GM12892 (cell line): Measurements from ENCODE around the gene CD46.

ENCODE experiments used
- DNase-seq: peaks from one replicate; pipeline ENCODE4 v3.0.0; 2011; ENCODE audit not compliant: insufficient read length
- FAIRE-seq: peaks from 2 replicates; lab custom pipeline; 2011; peaks lifted over from hg19 to GRCh38; lab: Jason Lieb, UNC
- POLR2A ChIP-seq: IDR thresholded peaks from 2 replicates; pipeline ENCODE4 v1.6.1; 2011; ENCODE audit warnings: low read depth, low read length, control low read depth
- POLR2AphosphoS5 ChIP-seq: IDR thresholded peaks from 2 replicates; pipeline ENCODE4 v1.6.1; 2011; ENCODE audit warnings: low read depth, low read length, control low read depth
- TAF1 ChIP-seq: IDR thresholded peaks from 2 replicates; pipeline ENCODE4 v1.6.1; 2011; ENCODE audit warnings: low read depth, mild to moderate bottlenecking, control low read depth, low read length, borderline replicate concordance

CD46 gene

DNA sequence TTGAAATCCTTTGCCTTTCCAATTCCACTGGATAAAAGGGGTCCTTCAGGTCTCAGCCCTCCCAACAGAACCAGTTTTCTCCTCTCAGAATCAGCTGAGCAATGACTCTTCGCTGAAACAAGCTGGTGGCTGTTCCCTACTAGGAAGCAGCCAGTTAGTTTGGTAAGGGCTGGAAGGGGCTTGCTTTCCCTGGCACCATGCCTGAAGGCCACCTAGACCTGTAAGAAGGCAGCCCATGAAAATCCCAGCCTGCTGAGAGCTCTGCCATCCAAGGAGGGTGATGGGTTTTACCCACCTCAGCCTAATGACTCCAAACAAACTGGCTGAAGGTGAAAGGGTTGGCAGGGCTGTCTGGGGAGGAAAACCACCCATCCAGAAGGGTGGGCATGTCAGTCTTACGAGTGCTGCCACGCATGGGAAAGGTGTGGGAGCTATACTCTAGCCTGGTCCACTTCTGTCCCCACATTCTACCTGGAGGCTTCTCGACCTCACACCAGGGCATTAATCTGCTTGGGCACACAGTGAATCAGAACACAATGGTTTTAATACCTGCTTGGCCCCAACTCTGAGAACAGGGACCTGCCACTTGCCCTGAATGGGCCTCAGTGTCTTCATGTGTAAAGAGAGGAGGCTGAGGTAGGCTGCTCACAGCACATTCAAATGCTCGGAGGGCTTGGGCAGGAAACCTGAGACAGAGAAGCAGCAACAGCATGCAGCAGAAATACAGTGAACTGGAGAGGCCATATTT is 53.0 kb downstream of the CD46 start:
- TF ChIP-seq POLR2AphosphoS5 (no peak), TAF1 (no peak), POLR2A (no peak)
- FAIRE-seq (no peak), DNase-seq (no peak)

GRCh38 chr1:207805841-207806421 is 54.1 kb downstream of the CD46 start:
- FAIRE-seq (no peak), DNase-seq (no peak)
- TF ChIP-seq TAF1: no peak
- no peak for TF ChIP-seq POLR2AphosphoS5
- TF ChIP-seq POLR2A: no peak

GRCh38 chr1:207806531-207807325 is 54.9 kb downstream of the CD46 start:
- DNase-seq (no peak), FAIRE-seq (no peak)
- TF ChIP-seq POLR2A (no peak), TAF1 (no peak), POLR2AphosphoS5 (no peak)

DNA sequence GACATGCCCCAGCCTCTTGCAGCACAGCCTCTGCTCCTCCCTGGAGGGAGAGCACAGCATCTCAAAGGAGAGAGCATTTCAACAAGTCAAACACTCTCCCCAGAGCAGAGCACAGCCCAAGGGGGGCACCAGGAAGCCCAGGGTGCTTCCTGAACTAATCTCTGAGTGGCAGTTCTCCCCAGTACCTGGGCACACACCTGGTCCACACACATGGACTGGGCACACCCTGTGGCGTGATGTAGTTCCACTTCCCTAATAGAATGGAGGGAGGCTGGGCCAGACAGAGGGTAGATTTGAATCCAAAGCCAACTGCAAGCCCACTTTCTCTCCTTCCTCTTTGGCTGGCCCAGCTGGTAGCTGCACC is 55.5 kb downstream of the CD46 start:
- FAIRE-seq: no peak
- DNase-seq: no peak

DNA sequence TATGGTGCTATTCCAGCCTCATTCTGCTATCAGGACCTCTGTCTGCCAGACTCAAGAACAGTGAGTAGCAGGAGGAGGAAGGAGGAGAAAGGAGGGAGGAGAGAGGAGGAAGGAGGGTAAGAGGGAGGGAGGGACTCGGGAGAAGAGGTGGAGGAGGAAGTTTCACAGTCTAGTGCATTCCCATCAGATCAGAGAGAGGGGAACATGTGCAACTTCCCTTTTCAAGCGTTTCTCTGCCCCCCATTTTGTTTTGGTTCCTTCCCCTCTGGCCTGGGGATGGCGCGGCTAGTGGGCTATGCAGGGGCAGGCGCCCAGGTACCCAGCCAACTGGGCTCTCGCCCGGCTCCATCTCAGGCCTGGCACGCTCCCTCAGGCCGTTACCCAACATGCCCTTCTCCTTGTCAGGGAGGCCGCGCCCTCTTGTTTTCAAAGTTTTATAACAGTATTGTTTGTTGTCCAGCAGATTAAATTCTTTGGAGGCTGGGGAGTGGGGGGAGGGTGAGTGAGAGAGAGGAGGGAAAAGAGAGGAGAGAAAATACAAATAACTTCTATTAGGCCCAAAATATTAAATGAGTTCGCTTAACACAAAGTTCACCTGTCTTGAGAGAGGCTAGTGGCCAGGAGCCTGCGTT is 56.0 kb downstream of the CD46 start:
- FAIRE-seq: no peak
- DNase-seq: no peak

More for the DNA sequence above, 55.5 kb downstream of the CD46 start:
- no peak for TF ChIP-seq TAF1
- no peak for TF ChIP-seq POLR2A
- no peak for TF ChIP-seq POLR2AphosphoS5

DNA sequence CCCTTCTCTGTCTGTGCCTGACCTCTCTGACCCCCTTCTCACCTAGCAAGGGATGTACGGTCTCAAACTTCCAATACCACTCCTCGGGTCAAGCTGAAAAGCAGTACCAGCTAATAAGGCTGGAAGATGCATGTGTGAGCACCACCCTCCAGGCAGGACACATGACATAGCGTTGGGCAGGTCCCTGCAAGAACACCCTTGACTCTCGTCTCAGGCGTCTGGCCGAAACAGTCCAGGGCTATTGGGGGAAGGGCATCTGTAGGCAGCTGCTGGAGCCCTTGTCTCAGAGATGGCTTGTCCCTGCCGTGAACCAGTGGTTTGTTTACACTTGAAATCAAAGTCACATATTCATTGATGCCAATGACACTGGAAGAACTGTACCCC is 56.5 kb downstream of the CD46 start:
- FAIRE-seq (no peak), DNase-seq (no peak)
- TF ChIP-seq POLR2A: no peak
- no peak for TF ChIP-seq TAF1
- TF ChIP-seq POLR2AphosphoS5: no peak

More for the DNA sequence above, 56.0 kb downstream of the CD46 start:
- TF ChIP-seq POLR2A (no peak), POLR2AphosphoS5 (no peak), TAF1 (no peak)

- DNase-seq (no peak), FAIRE-seq (no peak)
- no peak for TF ChIP-seq POLR2A
- TF ChIP-seq TAF1: no peak
- no peak for TF ChIP-seq POLR2AphosphoS5
These were observed 57.2 kb downstream of the CD46 start for GRCh38 chr1:207808911-207809555.

DNA sequence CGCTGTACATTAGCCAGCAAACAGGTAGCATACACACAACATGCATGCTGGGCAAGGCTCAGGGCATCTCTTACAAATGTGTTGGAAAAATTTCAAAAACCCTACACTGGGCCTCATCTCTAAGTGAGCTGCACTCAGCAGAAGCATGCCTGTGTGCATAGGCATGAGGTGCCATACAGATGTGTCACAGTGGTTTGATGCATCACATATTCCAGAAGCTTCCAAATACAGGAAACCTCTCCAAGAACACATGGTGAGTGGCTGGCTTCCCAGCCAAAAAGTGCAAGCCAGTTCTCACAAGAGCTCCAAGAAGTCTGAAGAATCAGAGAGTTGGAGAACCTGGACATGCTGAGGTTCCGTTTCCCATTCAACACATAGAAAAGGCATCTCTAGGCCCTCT is 58.3 kb downstream of the CD46 start:
- FAIRE-seq (no peak), DNase-seq (no peak)
- TF ChIP-seq TAF1: no peak
- no peak for TF ChIP-seq POLR2A
- no peak for TF ChIP-seq POLR2AphosphoS5

DNA sequence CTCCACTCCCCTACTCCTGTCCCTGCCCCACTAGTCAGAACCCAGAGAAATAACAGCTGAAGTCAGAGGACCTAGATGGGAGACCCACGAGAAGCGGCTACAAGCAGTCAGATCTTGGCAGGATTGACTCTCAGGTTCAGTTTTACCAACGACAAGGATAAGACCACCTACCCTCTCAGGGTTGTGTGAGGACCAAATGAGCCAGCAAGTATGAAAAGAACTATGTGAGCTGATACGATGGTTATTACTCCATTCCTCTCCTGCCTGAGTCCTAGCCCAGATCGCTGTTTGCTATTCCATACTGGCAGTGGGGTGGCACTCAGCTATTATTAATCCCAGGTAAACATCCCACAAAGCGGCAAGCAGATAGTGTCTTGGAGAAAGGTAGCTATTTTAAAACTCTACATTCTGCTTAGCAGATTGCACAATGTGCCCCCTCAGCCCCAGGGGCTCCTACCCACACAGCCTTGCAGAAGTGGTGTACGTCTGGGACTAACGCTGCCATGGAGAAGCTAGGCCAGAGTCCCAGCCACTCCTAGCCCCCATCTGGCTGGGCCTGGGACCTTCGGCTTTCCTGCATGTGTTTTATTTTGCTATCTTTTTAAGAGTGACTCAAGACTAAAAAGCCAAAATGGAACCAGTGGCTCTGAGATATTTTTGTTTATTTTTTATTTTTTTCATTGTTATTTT is 58.9 kb downstream of the CD46 start:
- DNase-seq (no peak), FAIRE-seq (no peak)
- TF ChIP-seq TAF1 (no peak), POLR2AphosphoS5 (no peak), POLR2A (no peak)

DNA sequence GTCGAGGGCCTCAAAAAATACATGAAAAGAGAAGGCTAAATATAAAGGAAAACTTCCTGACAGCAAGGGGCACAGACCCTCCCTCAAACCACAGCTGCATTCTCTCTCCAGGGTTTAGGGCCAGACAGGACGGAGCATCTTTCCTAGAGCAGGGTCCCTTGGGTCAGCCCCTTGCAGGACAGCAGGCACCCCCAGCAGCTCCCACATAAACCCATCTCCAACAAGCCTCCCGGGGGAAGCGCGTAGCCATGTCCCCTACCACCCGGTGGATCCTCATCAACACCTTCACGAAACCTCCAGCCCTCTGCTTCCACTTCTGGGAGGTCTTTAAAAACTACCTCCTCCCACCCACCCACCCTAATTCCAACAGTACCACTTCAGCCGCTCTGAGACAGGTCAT is 59.5 kb downstream of the CD46 start:
- no peak for FAIRE-seq
- no peak for TF ChIP-seq POLR2A
- DNase-seq: no peak
